Endothelial cell of umbilical vein (primary cell): ENCODE measurements around the gene YPEL4. TPM values are rescaled to one million over a fixed set of nuclear protein-coding genes. Genes with fewer than 3 reads are reported as not detected.

ENCODE experiments used
- BruUV-seq: library from RNA; stranded (reverse); fragments of 400-500 nt; replicated peaks from 2 replicates; lab custom pipeline; 2021; lab: Mats Ljungman, UMichigan
- CTCF ChIA-PET: fragments of 300-600, 350-600 bp; sonication (Branson Sonifier 250); formaldehyde crosslinking; loops from one replicate; lab custom pipeline; 2021; ENCODE audit warnings: antibody characterized with exemption, inconsistent platforms; lab: Charles Lee
- POLR2A ChIA-PET: fragments of 300-600, 350-600 bp; sonication (Branson Sonifier 250); formaldehyde crosslinking; loops from one replicate; lab custom pipeline; 2021; ENCODE audit warnings: antibody characterized with exemption, inconsistent platforms; lab: Charles Lee
- DNase-seq: peaks from one replicate; pipeline ENCODE4 v3.0.0-alpha.2; 2011; ENCODE audit warnings: low read depth, low spot score
- FAIRE-seq: peaks from 2 replicates; lab custom pipeline; 2011; peaks lifted over from hg19 to GRCh38; lab: Jason Lieb, UNC
- H2AFZ ChIP-seq: 2 replicates; pipeline ENCODE4 v1.6.0; 2012; ENCODE audit warnings: low read depth, low read length, control low read depth, inconsistent platforms
- H3K27ac ChIP-seq: 2 replicates; pipeline ENCODE4 v1.5.1; 2011; ENCODE audit warnings: low read depth, mild to moderate bottlenecking, control low read depth, low read length, moderate library complexity; ENCODE audit not compliant: insufficient read depth
- H3K27me3 ChIP-seq, 2 experiments: 2 replicates each; pipeline versions ENCODE4 v1.6.0 to v1.6.1; 2011; ENCODE audit warnings: low read length in 2 of 2, mixed read lengths in 1 of 2; ENCODE audit not compliant: control insufficient read depth in 2 of 2, insufficient read depth in 2 of 2
- H3K36me3 ChIP-seq, 2 experiments: 2 replicates in 1 of 2; 3 replicates in 1 of 2; pipeline ENCODE4 v1.5.1; 2011; ENCODE audit warnings: low read length in 2 of 2, mild to moderate bottlenecking in 1 of 2, moderate library complexity in 1 of 2; ENCODE audit not compliant: control insufficient read depth in 2 of 2, insufficient read depth in 2 of 2; ENCODE audit errors: extremely low read depth in 1 of 2
- H3K4me1 ChIP-seq: 3 replicates; pipeline ENCODE4 v1.5.1; 2011; ENCODE audit warnings: mild to moderate bottlenecking, low read length; ENCODE audit not compliant: control insufficient read depth, insufficient read depth; ENCODE audit errors: extremely low read depth
- H3K4me2 ChIP-seq: 2 replicates; pipeline ENCODE4 v1.6.1; 2011; ENCODE audit warnings: low read length, control low read depth, mixed read lengths; ENCODE audit not compliant: insufficient read depth
- H3K4me3 ChIP-seq, 3 experiments: fragments of 200-600 bp in 1 of 3; sonication (generic), shearing (Covaris generic) in 1 of 3; replicated peaks in 1 of 3; 2 replicates each; pipeline ENCODE4 v1.5.1; 2011 to 2016; ENCODE audit warnings: control low read depth in 3 of 3, low read length in 3 of 3, mild to moderate bottlenecking in 2 of 3, inconsistent platforms in 1 of 3, low read depth in 1 of 3, moderate library complexity in 1 of 3; ENCODE audit not compliant: insufficient read depth in 1 of 3
- H3K79me2 ChIP-seq: 2 replicates; pipeline ENCODE4 v1.6.0; 2012; ENCODE audit warnings: low read length, inconsistent platforms; ENCODE audit not compliant: control insufficient read depth, insufficient read depth
- H3K9ac ChIP-seq: replicated peaks from 2 replicates; pipeline ENCODE3; 2011; ENCODE audit warnings: low read length, control low read depth; ENCODE audit not compliant: insufficient read depth; ENCODE audit errors: extremely low read depth
- H3K9me1 ChIP-seq: replicated peaks from 3 replicates; pipeline ENCODE4 v1.6.0; 2011; ENCODE audit warnings: mild to moderate bottlenecking, low read length; ENCODE audit not compliant: control insufficient read depth, insufficient read depth; ENCODE audit errors: extremely low read depth
- H3K9me3 ChIP-seq: replicated peaks from 2 replicates; pipeline ENCODE4 v1.5.1; 2012; ENCODE audit warnings: low read length, inconsistent platforms; ENCODE audit not compliant: control insufficient read depth, insufficient read depth
- H4K20me1 ChIP-seq: replicated peaks from 2 replicates; pipeline ENCODE3; 2011; ENCODE audit warnings: mild to moderate bottlenecking, low read length; ENCODE audit not compliant: control insufficient read depth, insufficient read depth; ENCODE audit errors: extremely low read depth
- CTCF ChIP-seq, 2 donors: IDR thresholded peaks; 1 replicate in 1 of 2; 2 replicates in 1 of 2; pipeline ENCODE4 v1.5.1; 2011; ENCODE audit warnings: low read length in 2 of 2, mild to moderate bottlenecking in 2 of 2, moderate library complexity in 2 of 2, control low read depth in 1 of 2, inconsistent platforms in 1 of 2, low read depth in 1 of 2; ENCODE audit not compliant: insufficient read depth in 1 of 2; ENCODE audit errors: extremely low read depth in 1 of 2
- EZH2 ChIP-seq: IDR thresholded peaks from 2 replicates; pipeline ENCODE4 v1.6.1; 2012; ENCODE audit warnings: borderline replicate concordance, low read depth, mild to moderate bottlenecking, moderate library complexity, low read length, inconsistent platforms; ENCODE audit not compliant: severe bottlenecking
- FOS ChIP-seq: IDR thresholded peaks from 2 replicates; pipeline ENCODE4 v1.6.1; 2011; ENCODE audit warnings: mild to moderate bottlenecking, low read length, moderate library complexity, borderline replicate concordance; ENCODE audit not compliant: insufficient read depth
- GATA2 ChIP-seq: IDR thresholded peaks from 2 replicates; pipeline ENCODE4 v1.7.0; 2011; ENCODE audit warnings: low read depth, mild to moderate bottlenecking, moderate library complexity, mixed read lengths, low read length; ENCODE audit not compliant: insufficient read length, insufficient read depth
- JUN ChIP-seq: IDR thresholded peaks from 2 replicates; pipeline ENCODE4 v1.6.1; 2011; ENCODE audit warnings: borderline replicate concordance, low read depth; ENCODE audit not compliant: insufficient read length, insufficient read depth
- MAX ChIP-seq: IDR thresholded peaks from 2 replicates; pipeline ENCODE4 v1.6.1; 2011; ENCODE audit not compliant: insufficient read depth, insufficient read length
- MYC ChIP-seq: IDR thresholded peaks from one replicate; pipeline ENCODE4 v1.6.1; 2011; ENCODE audit warnings: mild to moderate bottlenecking, low read depth, low read length
- POLR2A ChIP-seq: IDR thresholded peaks from 2 replicates; pipeline ENCODE4 v1.6.1; 2012; ENCODE audit warnings: low read depth, mild to moderate bottlenecking, control low read depth, low read length
- POLR2AphosphoS5 ChIP-seq: IDR thresholded peaks from 2 replicates; pipeline ENCODE4 v1.6.1; 2012; ENCODE audit warnings: low read depth, mild to moderate bottlenecking, control low read depth, low read length, moderate library complexity; ENCODE audit not compliant: insufficient read depth
- dilution Hi-C: fragments of 300-500 bp; cut with MboI; formaldehyde crosslinking; loops from one replicate; pipeline ENCODE4 v1.15.0; 2019; ENCODE audit warnings: low sequenced_read_pairs; ENCODE audit not compliant: extremely low pct_ligation_motif_present
- intact Hi-C: fragments of 100-400 bp; cut with micrococcal nuclease; formaldehyde crosslinking; loops from one replicate; pipeline ENCODE4 v1.10.0; 2022
- polyA plus RNA-seq, 4 experiments: library from polyadenylated mRNA; depleted of rRNA in 3 of 4; stranded (reverse) in 3 of 4; unstranded in 1 of 4; fragments of >200 nt; gene quantifications; 2 replicates each; pipeline versions ENCODE4 v1.2.1 to v1.2.3, GENCODE V29; 2011 to 2012; ENCODE audit warnings: missing spikeins in 1 of 4
- total RNA-seq: library from RNA; stranded (reverse); gene quantifications from 2 replicates; pipeline ENCODE4 v1.2.3, GENCODE V29; 2021

YPEL4 gene
- total and polyA plus RNA-seq, 2 donors (not counting 3 experiments of a cell fraction or from before 2014, with no cell fraction given): 0.03 to 0.24 TPM

GRCh38 chr11:57615308-57615707 lies 34.4 kb downstream of the YPEL4 start:
- H3K27ac ChIP-seq: no peak overlapping the region
- intact Hi-C loops: no loop called here
- H3K36me3 ChIP-seq: no peaks in the 10 kb centered on the region
- ChIA-PET POLR2A (no interaction called here), CTCF (interaction anchor here (1.9 to 3.6 kb wide), 2 partner anchors 29 to 47 kb away, joined by 4 to 10 read pairs; partner anchors contain the start of gene UBE2L6)
- no peak overlapping the region for H3K4me3 ChIP-seq
- no peaks in the 10 kb centered on the region for H3K79me2 ChIP-seq
- H3K9ac ChIP-seq: no peak overlapping the region
- H2AFZ ChIP-seq: no peak overlapping the region
- peaks cover 0 to 4% of the 10 kb centered on the region in 2 experiments for H3K27me3 ChIP-seq
- TF ChIP-seq GATA2 (no peak), CTCF (IDR thresholded peaks at IDR 0.05; ENCODE audit: extremely low read depth in 1 of 2, insufficient read depth in 1 of 2, low read depth in 1 of 2, low read length in 2 of 2) (no peak), MAX (no peak), POLR2AphosphoS5 (no peak), JUN (no peak), EZH2 (no peak), FOS (no peak), MYC (no peak), POLR2A (no peak)
- H3K4me1 ChIP-seq: no peaks in the 10 kb centered on the region
- no TSS peak for BruUV-seq
- FAIRE-seq (no peak), DNase-seq (no peak)
- H3K4me2 ChIP-seq: no peak overlapping the region
- dilution Hi-C loops: no loop called here
- H3K9me1 ChIP-seq: no peaks in the 10 kb centered on the region
- H4K20me1 ChIP-seq: no peaks in the 10 kb centered on the region
- H3K9me3 ChIP-seq: no peaks in the 10 kb centered on the region
